ENCODE measurements around the gene CFAP299. TPM values are rescaled to one million over a fixed set of nuclear protein-coding genes. Genes with fewer than 3 reads are reported as not detected.

CFAP299 gene
- total and polyA plus RNA-seq, 2 of the 8 experiments (the other 6 are each of a cell fraction or from before 2014, with no cell fraction given) = not detected

- no peak for TF ChIP-seq CTCF (IDR thresholded peaks at IDR 0.05; ENCODE audit: control extremely low read depth in 1 of 3, insufficient read depth in 1 of 3, low read depth in 1 of 3, low read length in 3 of 3)
- TF ChIP-seq EZH2 (IDR thresholded peaks at IDR 0.05; ENCODE audit: low read depth, low read length, severe bottlenecking) = no peak
- TF ChIP-seq ATF3 (IDR thresholded peaks at IDR 0.05; ENCODE audit: insufficient read depth, low read depth, low read length) = no peak
- TF ChIP-seq EP300 (IDR thresholded peaks at IDR 0.05; ENCODE audit: borderline replicate concordance in 1 of 2, low read depth in 2 of 2, low read length in 2 of 2) = no peak
- TF ChIP-seq GTF2F1 (IDR thresholded peaks at IDR 0.05; ENCODE audit: borderline replicate concordance, low read depth, low read length) = no peak
- no peak for TF ChIP-seq CHD7 (IDR thresholded peaks at IDR 0.05; ENCODE audit: insufficient replicate concordance, low read length)
Observed at GRCh38 chr4:80423553-80424224, 88.2 kb downstream of the CFAP299 start (continued).
